Measurements from ENCODE around the gene PEX5L.

- TF ChIP-seq, protein P1, sequence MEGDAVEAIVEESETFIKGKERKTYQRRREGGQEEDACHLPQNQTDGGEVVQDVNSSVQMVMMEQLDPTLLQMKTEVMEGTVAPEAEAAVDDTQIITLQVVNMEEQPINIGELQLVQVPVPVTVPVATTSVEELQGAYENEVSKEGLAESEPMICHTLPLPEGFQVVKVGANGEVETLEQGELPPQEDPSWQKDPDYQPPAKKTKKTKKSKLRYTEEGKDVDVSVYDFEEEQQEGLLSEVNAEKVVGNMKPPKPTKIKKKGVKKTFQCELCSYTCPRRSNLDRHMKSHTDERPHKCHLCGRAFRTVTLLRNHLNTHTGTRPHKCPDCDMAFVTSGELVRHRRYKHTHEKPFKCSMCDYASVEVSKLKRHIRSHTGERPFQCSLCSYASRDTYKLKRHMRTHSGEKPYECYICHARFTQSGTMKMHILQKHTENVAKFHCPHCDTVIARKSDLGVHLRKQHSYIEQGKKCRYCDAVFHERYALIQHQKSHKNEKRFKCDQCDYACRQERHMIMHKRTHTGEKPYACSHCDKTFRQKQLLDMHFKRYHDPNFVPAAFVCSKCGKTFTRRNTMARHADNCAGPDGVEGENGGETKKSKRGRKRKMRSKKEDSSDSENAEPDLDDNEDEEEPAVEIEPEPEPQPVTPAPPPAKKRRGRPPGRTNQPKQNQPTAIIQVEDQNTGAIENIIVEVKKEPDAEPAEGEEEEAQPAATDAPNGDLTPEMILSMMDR (IDR thresholded peaks at IDR 0.05), result no peak
- no peak for TF ChIP-seq POLR2A (IDR thresholded peaks at IDR 0.05)
Measured at GRCh38 chr3:179950840-179951239, 85.9 kb downstream of the PEX5L start.

All from prostate gland (tissue), 2 donors.